Astrocyte of the hippocampus (primary cell): ENCODE results near the gene EGR1.
"Not testable (repeated sequence)": the region's sequence is repeated elsewhere in the genome, so short reads cannot be mapped to it uniquely, and the experiment has no call there.

ENCODE experiments used
- DNase-seq: peaks from one replicate; pipeline ENCODE4 v3.0.0; 2011; ENCODE audit warnings: low read depth, low spot score

The EGR1 gene

DNA sequence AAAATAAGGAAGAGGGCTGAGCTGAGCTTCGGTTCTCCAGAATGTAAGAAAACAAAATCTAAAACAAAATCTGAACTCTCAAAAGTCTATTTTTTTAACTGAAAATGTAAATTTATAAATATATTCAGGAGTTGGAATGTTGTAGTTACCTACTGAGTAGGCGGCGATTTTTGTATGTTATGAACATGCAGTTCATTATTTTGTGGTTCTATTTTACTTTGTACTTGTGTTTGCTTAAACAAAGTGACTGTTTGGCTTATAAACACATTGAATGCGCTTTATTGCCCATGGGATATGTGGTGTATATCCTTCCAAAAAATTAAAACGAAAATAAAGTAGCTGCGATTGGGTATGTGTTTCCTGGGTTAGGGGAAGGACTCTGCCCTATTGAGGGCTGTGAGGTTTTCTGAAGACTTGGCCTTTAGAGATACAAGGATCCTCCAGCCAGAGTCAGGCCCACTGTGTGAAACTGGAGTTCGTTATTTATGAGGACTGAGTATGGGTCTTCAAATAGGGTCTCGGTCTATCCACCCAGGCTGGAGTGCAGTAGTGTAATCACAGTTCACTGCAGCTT lies 3.8 kb downstream of the EGR1 start:
- DNase-seq = peak; percentile 83

DNA sequence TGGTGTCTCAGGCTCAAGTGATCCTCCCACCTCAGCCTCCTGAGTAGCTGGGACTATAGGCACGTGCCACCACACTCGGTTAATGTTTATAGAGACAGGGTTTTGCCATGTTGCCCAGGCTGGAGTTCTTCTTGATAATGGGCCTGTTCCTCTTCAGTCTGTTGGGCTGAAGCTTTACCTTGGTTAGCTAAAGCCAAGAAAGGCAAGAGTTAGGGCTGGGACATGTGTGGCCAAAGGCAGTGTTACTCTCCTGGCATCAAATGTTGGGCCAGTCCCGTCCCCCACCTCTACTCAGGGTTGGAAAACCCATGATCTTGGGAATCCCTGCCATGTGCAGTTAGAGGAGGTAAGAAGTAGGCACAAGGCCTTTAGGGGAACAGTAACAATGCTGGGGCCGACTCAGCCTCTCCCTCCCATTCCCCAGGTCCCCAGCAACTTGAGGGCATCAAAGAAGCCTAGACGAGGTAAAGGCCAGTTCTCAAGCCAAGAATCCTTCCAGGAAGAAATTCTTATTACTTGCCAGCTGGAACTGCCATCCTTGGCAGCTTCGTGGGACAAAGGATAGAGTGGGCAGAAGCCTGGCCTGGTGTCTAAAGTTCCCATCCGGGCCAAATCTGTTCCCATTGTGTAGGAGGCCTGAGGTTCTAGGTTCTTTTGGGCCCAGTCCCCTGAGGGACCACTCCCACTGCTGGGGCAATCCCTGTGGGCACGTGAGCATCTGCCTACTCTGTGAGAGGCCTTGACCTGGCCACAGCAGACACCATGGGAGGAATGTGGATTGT lies 4.5 kb downstream of the EGR1 start:
- DNase-seq = peak; percentile 95

GRCh38 chr5:138470322-138471051 lies 5.2 kb downstream of the EGR1 start:
- DNase-seq = no peak

- no peak for DNase-seq
Measured at GRCh38 chr5:138471052-138471361, 5.7 kb downstream of the EGR1 start.

GRCh38 chr5:138472353-138472752 lies 7.1 kb downstream of the EGR1 start:
- no peak for DNase-seq

DNA sequence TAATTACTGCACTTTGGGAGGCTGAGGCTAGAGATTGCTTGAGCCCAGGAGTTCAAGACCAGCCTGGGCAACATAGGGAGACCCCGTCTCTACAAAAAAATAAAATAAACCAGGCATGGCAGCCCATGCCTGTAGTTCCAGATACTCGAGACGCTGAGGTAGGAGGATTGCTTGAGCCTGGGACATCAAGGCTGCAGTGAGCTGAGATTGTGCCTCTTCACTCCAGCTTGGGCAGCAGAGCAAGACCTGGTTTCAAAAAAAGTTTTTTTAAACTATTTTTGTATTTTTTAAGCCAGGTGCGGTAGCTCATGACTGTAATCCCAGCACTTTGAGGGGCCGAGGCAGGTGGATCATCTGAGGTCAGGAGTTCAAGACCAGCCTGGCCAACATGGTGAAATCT lies 7.9 kb downstream of the EGR1 start:
- DNase-seq = not testable (repeated sequence)

DNA sequence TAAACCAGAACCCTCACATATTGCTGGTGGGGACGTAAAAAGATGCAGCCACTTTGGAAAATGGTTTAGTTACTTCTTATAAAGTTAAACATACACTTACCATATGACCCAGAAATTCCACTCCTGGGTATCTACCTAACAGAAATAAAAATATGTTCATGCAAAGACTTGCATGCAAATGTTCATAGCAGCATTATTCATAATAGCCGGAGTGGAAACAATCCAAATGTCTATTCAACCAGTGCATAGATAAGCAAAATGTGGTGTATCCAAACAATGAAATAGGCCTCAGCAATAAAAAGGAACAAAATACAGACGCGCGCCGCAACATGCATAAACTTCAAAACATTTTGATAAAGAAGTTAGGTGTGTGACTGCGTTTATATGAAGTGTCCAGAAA lies 11.6 kb downstream of the EGR1 start:
- no peak for DNase-seq

GRCh38 chr5:138482638-138483037 lies 17.4 kb downstream of the EGR1 start:
- DNase-seq = no peak

DNA sequence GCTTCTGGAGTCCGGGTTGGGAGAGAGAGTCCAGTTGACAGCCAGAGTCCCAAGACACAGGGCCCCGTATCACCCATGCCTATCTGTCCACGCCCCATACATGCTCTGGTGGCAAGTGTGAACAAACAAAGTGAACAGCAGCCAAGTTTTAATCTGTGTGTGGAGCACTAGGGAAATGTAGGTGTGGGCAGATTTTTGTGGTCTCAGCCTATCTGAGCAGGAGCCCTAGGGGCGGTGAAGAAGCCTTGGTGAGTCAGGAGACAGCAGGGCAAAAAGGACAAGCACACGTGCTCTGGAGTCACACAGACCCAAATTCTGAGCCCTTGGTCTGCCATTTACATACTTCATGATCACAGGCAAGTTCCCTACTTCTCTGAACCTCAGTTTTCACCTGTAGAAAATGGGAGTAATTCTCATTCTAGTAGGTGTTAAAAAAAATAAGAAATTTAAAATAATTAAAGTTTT lies 23.2 kb downstream of the EGR1 start:
- peak; percentile 60 for DNase-seq

DNA sequence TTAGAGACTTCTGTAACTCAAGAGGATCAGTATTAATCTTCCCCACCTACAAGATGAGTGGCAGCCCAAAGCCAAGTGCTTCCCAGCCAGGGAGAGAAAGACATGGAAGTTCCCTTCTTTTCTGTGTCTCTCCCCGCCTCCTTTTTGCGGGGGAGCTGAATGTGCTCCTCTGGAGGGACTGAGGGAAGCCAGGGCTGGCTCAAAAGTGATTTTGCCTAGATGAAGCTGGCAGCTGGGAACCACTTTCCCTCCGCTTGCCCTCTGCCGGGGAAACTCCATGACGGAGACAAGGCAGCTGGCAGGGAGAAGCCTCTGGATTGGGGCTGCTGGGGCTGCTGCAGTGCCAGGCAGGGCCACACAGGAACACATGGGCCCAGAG lies 24.4 kb downstream of the EGR1 start:
- DNase-seq = no peak

DNA sequence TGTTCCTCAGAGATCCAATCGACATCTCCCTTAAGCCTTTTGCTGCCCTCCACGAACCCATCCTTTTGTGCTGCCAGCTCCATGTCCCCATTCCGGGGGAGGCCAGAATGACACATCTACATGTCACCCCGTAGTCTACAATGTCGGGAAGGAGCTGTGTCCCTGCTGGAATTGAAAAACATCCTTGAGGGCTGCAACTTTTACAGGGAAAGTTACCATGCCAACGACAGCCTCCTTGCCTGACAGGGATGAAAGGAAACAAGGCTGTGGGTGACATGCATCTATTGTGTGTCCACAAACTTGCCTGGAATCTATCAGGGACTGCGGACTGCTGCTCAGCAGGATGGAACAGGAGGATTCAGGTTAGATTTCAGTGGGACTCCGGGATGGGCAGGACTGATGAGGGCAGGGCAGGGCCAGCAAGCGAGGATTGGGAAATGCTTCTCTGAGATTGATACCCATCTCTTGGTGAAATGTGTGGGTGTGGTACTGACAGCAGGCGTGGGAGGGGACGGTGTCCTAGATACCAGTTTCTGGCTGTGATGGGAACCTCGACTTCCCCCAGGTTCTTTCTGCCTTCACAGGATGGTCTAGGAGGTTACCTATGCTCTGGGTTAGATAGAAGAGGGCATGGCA lies 25.5 kb downstream of the EGR1 start:
- DNase-seq = no peak

GRCh38 chr5:138491284-138491648 lies 26.0 kb downstream of the EGR1 start:
- no peak for DNase-seq

DNA sequence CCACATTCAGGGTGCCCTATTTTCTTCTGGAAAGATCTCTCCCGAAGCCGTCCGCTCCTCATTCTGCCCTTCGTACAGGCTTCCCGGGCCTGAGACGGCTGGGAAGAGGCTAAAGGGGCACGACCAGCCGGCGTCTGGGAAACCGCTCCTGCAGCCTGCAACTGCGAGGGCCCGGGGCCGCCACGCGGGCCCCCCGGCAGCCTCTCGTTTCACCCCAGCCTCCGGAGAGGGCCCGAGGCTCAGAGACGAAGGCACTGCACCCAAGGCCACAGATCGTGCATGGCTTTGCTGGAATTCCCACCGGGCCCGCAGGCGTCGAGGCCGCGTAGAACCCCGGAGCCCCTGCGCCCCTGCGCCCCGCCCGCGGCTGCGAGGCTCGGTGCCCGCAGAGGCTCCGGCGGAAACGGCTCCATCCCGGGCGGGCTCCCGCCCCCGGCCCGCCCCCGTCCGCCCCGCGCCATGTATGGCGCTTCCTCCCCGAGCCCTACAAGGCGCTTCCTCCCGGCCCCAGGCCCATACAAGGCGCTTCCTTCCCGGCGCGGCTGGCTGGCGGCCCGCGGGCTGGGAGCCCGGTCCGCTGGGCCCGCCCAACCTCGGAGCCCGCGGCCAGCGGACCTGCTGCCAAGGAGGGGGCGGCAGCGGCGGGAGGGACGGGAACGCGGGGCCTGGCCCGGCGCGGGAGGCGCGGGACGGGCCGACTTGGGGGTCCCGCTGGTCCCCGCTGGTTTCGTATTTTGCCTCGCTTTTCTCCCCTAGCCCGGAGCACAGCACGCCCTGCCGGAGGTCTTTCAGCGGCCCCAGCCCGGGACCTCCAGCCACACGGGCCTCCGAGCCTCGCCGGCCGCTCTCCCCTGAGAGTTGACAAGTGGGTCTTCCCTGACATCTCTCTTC lies 26.6 kb downstream of the EGR1 start:
- peak; percentile 98 for DNase-seq

DNA sequence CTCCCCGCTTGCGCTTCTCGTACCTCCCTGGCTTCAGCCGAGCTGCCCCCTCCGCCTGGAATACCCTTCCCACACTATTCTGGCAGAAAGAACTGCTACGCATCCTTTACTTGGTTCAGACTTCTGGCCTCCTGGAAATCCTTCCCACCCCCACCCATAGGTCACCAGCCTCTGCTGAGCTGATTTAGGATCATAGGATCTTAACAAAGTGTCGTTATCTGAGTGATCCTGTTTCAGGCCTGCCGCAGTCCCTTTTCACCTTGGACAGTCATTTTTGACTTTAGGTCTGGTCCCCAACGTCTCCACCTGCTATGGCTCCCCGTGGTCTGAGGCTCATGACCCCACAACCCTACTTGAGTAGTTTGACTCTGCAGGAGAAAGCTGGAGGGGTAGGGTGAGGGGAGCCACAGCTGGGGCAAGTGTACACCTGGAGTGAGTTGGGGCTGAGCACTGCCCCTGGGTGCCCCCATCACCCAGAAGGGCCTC lies 27.3 kb downstream of the EGR1 start:
- DNase-seq = no peak

GRCh38 chr5:138495351-138495750 lies 30.1 kb downstream of the EGR1 start:
- DNase-seq = no peak

GRCh38 chr5:138498376-138498775 lies 33.1 kb downstream of the EGR1 start:
- no peak for DNase-seq

DNA sequence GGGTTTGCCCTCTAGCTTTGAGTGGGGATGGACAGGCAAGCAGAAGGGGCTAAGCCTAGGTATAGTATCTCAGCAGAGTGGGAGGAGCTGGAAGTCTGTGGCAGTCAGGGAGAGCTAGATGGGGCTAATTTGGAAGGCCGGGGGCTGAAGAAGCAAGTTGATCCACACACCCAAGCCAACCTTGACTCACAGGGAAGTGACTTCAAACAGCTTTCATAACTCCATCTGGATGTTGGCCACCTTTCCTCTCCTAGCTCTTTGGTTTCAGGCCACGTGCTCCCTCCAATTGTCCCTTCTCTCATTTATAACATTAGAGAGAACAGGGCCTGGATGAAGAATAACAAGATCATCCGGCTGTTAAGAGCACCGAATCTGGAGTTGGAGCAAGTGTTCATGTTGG lies 36.8 kb downstream of the EGR1 start:
- DNase-seq = no peak

- no peak for DNase-seq
Measured at GRCh38 chr5:138502521-138502920, 37.2 kb downstream of the EGR1 start.

- DNase-seq = peak; percentile 80
Measured at GRCh38 chr5:138503487-138504270, 38.4 kb downstream of the EGR1 start.

DNA sequence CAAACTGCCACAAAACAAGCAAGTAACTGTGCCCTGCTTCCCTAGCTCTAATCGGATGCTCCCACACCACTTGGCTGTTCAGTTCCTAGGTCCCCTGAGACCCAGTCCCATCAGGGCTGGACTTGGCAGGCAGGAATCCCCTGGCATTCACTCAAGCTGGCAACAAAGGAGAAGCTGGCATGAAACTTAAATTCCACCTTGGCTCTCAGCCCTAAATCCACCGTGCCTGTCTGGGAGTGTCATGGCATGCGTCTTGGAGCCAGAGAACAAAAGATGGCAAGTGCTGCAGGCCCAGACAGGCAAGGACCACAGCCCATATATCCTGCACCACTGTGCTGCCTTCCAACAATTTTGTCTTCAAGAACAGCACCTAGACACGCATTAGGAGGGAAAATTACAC lies 39.5 kb downstream of the EGR1 start:
- peak; percentile 84 for DNase-seq
